GM23338 (cell line): ENCODE measurements around the gene GPRC5B. TPM values are rescaled to one million over a fixed set of nuclear protein-coding genes. Genes with fewer than 3 reads are reported as not detected.

Source experiments
- ATAC-seq: fragments of 200-7000 bp; cut with Tn5 transposase; 3 replicates; pipeline ENCODE4 v1.9.1; 2020
- DNase-seq: peaks from one replicate; pipeline ENCODE4 v3.0.0-alpha.2; 2015; ENCODE audit warnings: low spot score
- H2AFZ ChIP-seq: fragments of 200-600 bp; sonication (generic); 2 replicates; pipeline ENCODE4 v1.8.0; 2016; ENCODE audit warnings: antibody characterized with exemption, mild to moderate bottlenecking, moderate library complexity
- H3F3A ChIP-seq: fragments of 200-600 bp; sonication (generic); replicated peaks from 2 replicates; pipeline ENCODE4 v1.8.0; 2017; ENCODE audit warnings: antibody characterized with exemption, mixed run types, low read depth
- H3K27ac ChIP-seq: fragments of 200-600 bp; sonication (generic); 2 replicates; pipeline ENCODE4 v1.6.1; 2016; ENCODE audit warnings: low read depth
- H3K27me3 ChIP-seq: fragments of 200-600 bp; sonication (generic); 2 replicates; pipeline ENCODE4 v1.8.0; 2016; ENCODE audit warnings: mild to moderate bottlenecking, mixed run types, moderate library complexity; ENCODE audit not compliant: insufficient read depth
- H3K36me3 ChIP-seq: fragments of 200-600 bp; sonication (generic); 2 replicates; pipeline ENCODE4 v1.8.0; 2016; ENCODE audit warnings: mild to moderate bottlenecking; ENCODE audit not compliant: insufficient read depth
- H3K4me1 ChIP-seq: fragments of 200-600 bp; sonication (generic); 2 replicates; pipeline ENCODE4 v1.8.0; 2016; ENCODE audit warnings: mild to moderate bottlenecking, moderate library complexity; ENCODE audit not compliant: insufficient read depth
- H3K4me2 ChIP-seq: fragments of 200-600 bp; sonication (generic); 2 replicates; pipeline ENCODE4 v1.7.1; 2017; ENCODE audit warnings: mixed run types
- H3K4me3 ChIP-seq: fragments of 200-600 bp; sonication (generic); 2 replicates; pipeline ENCODE4 v1.6.1; 2016; ENCODE audit warnings: mixed run types
- H3K79me2 ChIP-seq: fragments of 200-600 bp; sonication (generic); replicated peaks from 2 replicates; pipeline ENCODE4 v1.8.0; 2017; ENCODE audit warnings: mild to moderate bottlenecking; ENCODE audit not compliant: insufficient read depth
- H3K9me2 ChIP-seq: fragments of 200-600 bp; sonication (generic); 2 replicates; pipeline ENCODE4 v1.8.0; 2017; ENCODE audit not compliant: insufficient read depth
- H4K20me1 ChIP-seq: fragments of 200-600 bp; sonication (generic); replicated peaks from 2 replicates; pipeline ENCODE4 v1.8.0; 2017; ENCODE audit warnings: mild to moderate bottlenecking; ENCODE audit not compliant: insufficient read depth
- H3K27ac Mint-ChIP-seq: 2 replicates; pipeline ENCODE4 v1.8.0; 2020; ENCODE audit warnings: inconsistent platforms, mild to moderate bottlenecking, moderate library complexity, mixed read lengths
- H3K27me3 Mint-ChIP-seq: 3 replicates; pipeline ENCODE4 v1.8.0; 2022; ENCODE audit warnings: low read depth, mild to moderate bottlenecking, moderate library complexity, mixed read lengths, inconsistent platforms; ENCODE audit not compliant: insufficient read depth, poor library complexity
- H3K36me3 Mint-ChIP-seq: 3 replicates; pipeline ENCODE4 v1.8.0; 2021; ENCODE audit warnings: low read depth, mild to moderate bottlenecking, inconsistent platforms, moderate library complexity, mixed read lengths
- H3K4me1 Mint-ChIP-seq: 3 replicates; pipeline ENCODE4 v1.8.0; 2020; ENCODE audit warnings: mild to moderate bottlenecking, inconsistent platforms, mixed read lengths
- H3K4me3 Mint-ChIP-seq: 3 replicates; pipeline ENCODE4 v1.8.0; 2021; ENCODE audit warnings: moderate library complexity, mild to moderate bottlenecking, inconsistent platforms, mixed read lengths
- H3K9me3 Mint-ChIP-seq: 3 replicates; pipeline ENCODE4 v1.8.0; 2020; ENCODE audit warnings: moderate library complexity, mild to moderate bottlenecking, inconsistent platforms, mixed read lengths
- CREB1 ChIP-seq: fragments of 250-450 bp; sonication (Bioruptor Pico); IDR thresholded peaks from 2 replicates; pipeline ENCODE4 v1.5.0; 2020; ENCODE audit warnings: low read depth, mild to moderate bottlenecking, moderate library complexity
- ETS1 ChIP-seq: IDR thresholded peaks from 2 replicates; pipeline ENCODE4 v1.6.1; 2016; ENCODE audit warnings: antibody characterized with exemption
- EZH2 ChIP-seq: fragments of 200-600 bp; sonication (generic); IDR thresholded peaks from one replicate; pipeline ENCODE4 v1.8.0; 2017; ENCODE audit warnings: antibody characterized with exemption, mild to moderate bottlenecking, low read depth; ENCODE audit not compliant: unreplicated experiment
- EZH2phosphoT487 ChIP-seq: fragments of 200-600 bp; sonication (generic); IDR thresholded peaks from one replicate; pipeline ENCODE4 v1.8.1; 2018; ENCODE audit warnings: antibody characterized with exemption; ENCODE audit not compliant: unreplicated experiment
- JUNB ChIP-seq: IDR thresholded peaks from one replicate; pipeline ENCODE4 v1.6.1; 2016; ENCODE audit warnings: antibody characterized with exemption; ENCODE audit not compliant: unreplicated experiment
- NANOG ChIP-seq: IDR thresholded peaks from 2 replicates; pipeline ENCODE4 v1.6.1; 2016; ENCODE audit warnings: antibody characterized with exemption, borderline replicate concordance
- POLR2AphosphoS5 ChIP-seq: IDR thresholded peaks from 2 replicates; pipeline ENCODE4 v1.6.1; 2016; ENCODE audit warnings: antibody characterized with exemption, low read depth
- REST ChIP-seq: IDR thresholded peaks from one replicate; pipeline ENCODE4 v1.6.1; 2018; ENCODE audit warnings: antibody characterized with exemption; ENCODE audit not compliant: unreplicated experiment
- STAT1 ChIP-seq: IDR thresholded peaks from one replicate; pipeline ENCODE4 v1.6.1; 2016; ENCODE audit warnings: antibody characterized with exemption; ENCODE audit not compliant: unreplicated experiment
- ZNF114 ChIP-seq: fragments of 250-450 bp; sonication (Bioruptor Pico); IDR thresholded peaks from 2 replicates; pipeline ENCODE4 v1.5.0; 2020; ENCODE audit warnings: mild to moderate bottlenecking, moderate library complexity
- ZNF462 ChIP-seq: fragments of 250-450 bp; sonication (Bioruptor Pico); IDR thresholded peaks from 2 replicates; pipeline ENCODE4 v1.5.0; 2020; ENCODE audit warnings: mild to moderate bottlenecking, moderate library complexity
- polyA plus RNA-seq: library from polyadenylated mRNA; unstranded; fragments of >200 nt; fragmentation: Nextera tagmentation; extraction: Ambion mirVana; gene quantifications from 2 replicates; pipeline ENCODE4 v1.2.1, GENCODE V29; 2016
- total RNA-seq: library from RNA; depleted of rRNA; stranded (reverse); fragments of >200 nt; shearing (Covaris generic); gene quantifications from 2 replicates; pipeline ENCODE4 v1.2.3, GENCODE V29; 2014

The GPRC5B gene
- total and polyA plus RNA-seq, 2 experiments from 2014 or later: 70.9 to 82.5 TPM

DNA sequence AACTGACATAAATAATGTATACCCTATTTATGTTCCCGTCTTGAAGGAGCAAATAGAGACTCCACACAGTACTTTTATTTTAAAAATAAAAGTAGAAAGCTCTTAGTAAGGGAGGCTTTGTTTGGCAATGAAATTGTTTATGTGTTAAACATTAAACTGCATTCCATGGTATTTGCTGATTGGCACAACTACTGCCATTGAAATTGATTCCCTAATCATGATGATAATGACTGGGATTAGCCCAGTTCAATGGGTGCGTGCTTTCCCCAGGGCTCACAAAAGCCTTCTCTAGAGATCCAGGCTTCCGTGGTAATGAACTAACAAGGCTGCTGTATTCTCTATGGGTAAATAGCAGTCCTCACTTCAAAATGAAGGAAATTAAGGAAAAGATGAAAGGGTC lies 67.5 kb downstream of the GPRC5B start:
- Mint-ChIP-seq H3K4me3 (no peak overlapping the region), H3K4me1 (no peaks in the 10 kb centered on the region), H3K27ac (no peak overlapping the region), H3K27me3 (peaks cover 5% of the 10 kb centered on the region), H3K36me3 (peaks cover 8% of the 10 kb centered on the region; the same call in 2 of the 3 replicates), H3K9me3 (peaks cover 11% of the 10 kb centered on the region)
- DNase-seq (no peak), ATAC-seq (no peak)
- no peak overlapping the region for H3K27ac ChIP-seq
- H3K4me2 ChIP-seq: no peak overlapping the region
- H3K79me2 ChIP-seq: no peaks in the 10 kb centered on the region
- no peak overlapping the region for H2AFZ ChIP-seq
- TF ChIP-seq EZH2phosphoT487 (no peak), EZH2 (no peak), STAT1 (no peak), ZNF114 (CRISPR knock-in tag) (no peak), CREB1 (CRISPR knock-in tag) (no peak), REST (no peak), POLR2AphosphoS5 (no peak), ZNF462 (no peak), JUNB (no peak), ETS1 (no peak), NANOG (no peak)
- no peaks in the 10 kb centered on the region for H3K36me3 ChIP-seq
- no peaks in the 10 kb centered on the region for H3K4me1 ChIP-seq
- H3F3A ChIP-seq: 0 out of 2 replicates have a peak, but pooled peaks cover 2% of the 10 kb centered on the region
- H4K20me1 ChIP-seq: no peaks in the 10 kb centered on the region
- H3K9me2 ChIP-seq: no peaks in the 10 kb centered on the region
- H3K4me3 ChIP-seq: no peak overlapping the region
- H3K27me3 ChIP-seq: no peaks in the 10 kb centered on the region
